MM.1S (cell line): ENCODE data around the gene CENPB.
A peak's percentile ranks its signal among the peaks of the same experiment; 100 is the strongest.

ENCODE experiments used
- DNase-seq: peaks from one replicate; pipeline ENCODE4 v3.0.0-alpha.2; 2015
- H2AFZ ChIP-seq: fragments of 300-600 bp; sonication (generic); 2 replicates; pipeline ENCODE4 v1.6.0; 2016; ENCODE audit warnings: antibody characterized with exemption, low read length
- H3F3A ChIP-seq: fragments of 300-600 bp; sonication (generic); 2 replicates; pipeline ENCODE4 v1.6.1; 2016; ENCODE audit warnings: mild to moderate bottlenecking, antibody characterized with exemption, low read length, moderate library complexity, mixed read lengths; ENCODE audit not compliant: insufficient read depth
- H3K27ac ChIP-seq: fragments of 300-600 bp; sonication (generic); 2 replicates; pipeline ENCODE4 v1.5.1; 2016; ENCODE audit warnings: mild to moderate bottlenecking, low read length
- H3K27me3 ChIP-seq: fragments of 300-600 bp; sonication (generic); replicated peaks from 2 replicates; pipeline ENCODE4 v1.6.0; 2016; ENCODE audit warnings: low read length; ENCODE audit not compliant: insufficient read depth
- H3K36me3 ChIP-seq: fragments of 300-600 bp; sonication (generic); replicated peaks from 2 replicates; pipeline ENCODE4 v1.6.1; 2016; ENCODE audit warnings: mild to moderate bottlenecking, low read length, mixed read lengths; ENCODE audit not compliant: insufficient read depth
- H3K4me1 ChIP-seq: fragments of 300-600 bp; sonication (generic); 2 replicates; pipeline ENCODE4 v1.6.1; 2016; ENCODE audit warnings: low read length, mixed read lengths
- H3K4me2 ChIP-seq: fragments of 300-600 bp; sonication (generic); 2 replicates; pipeline ENCODE4 v1.6.0; 2016; ENCODE audit warnings: low read depth, low read length
- H3K4me3 ChIP-seq: fragments of 300-600 bp; sonication (generic); 2 replicates; pipeline ENCODE4 v1.5.1; 2016; ENCODE audit warnings: low read length, mixed read lengths
- H3K79me2 ChIP-seq: fragments of 300-600 bp; sonication (generic); 2 replicates; pipeline ENCODE4 v1.6.1; 2016; ENCODE audit warnings: mixed run types, low read length, mixed read lengths
- H3K9ac ChIP-seq: fragments of 300-600 bp; sonication (generic); 2 replicates; pipeline ENCODE4 v1.6.1; 2016; ENCODE audit warnings: low read length, mixed read lengths
- H3K9me2 ChIP-seq: fragments of 300-600 bp; sonication (generic); replicated peaks from 2 replicates; pipeline ENCODE4 v1.6.1; 2016; ENCODE audit warnings: mild to moderate bottlenecking, low read length, mixed read lengths; ENCODE audit not compliant: insufficient read depth
- H3K9me3 ChIP-seq: fragments of 300-600 bp; sonication (generic); replicated peaks from 2 replicates; pipeline ENCODE4 v1.6.1; 2016; ENCODE audit warnings: mild to moderate bottlenecking, low read length, mixed read lengths; ENCODE audit not compliant: insufficient read depth
- H4K20me1 ChIP-seq: fragments of 300-600 bp; sonication (generic); 2 replicates; pipeline ENCODE4 v1.6.1; 2016; ENCODE audit warnings: mild to moderate bottlenecking, low read length, moderate library complexity, mixed read lengths; ENCODE audit not compliant: insufficient read depth
- CTCF ChIP-seq: fragments of 300-600 bp; sonication (generic); IDR thresholded peaks from 2 replicates; pipeline ENCODE4 v1.5.1; 2016; ENCODE audit warnings: antibody characterized with exemption, low read length, mixed read lengths
- EZH2 ChIP-seq: fragments of 300-600 bp; sonication (generic); optimal IDR thresholded peaks from 2 replicates; pipeline ENCODE3; 2017; ENCODE audit warnings: low read depth, mild to moderate bottlenecking, antibody characterized with exemption, low read length, mixed read lengths
- EZH2phosphoT487 ChIP-seq: fragments of 300-600 bp; sonication (generic); IDR thresholded peaks from 2 replicates; pipeline ENCODE4 v1.6.1; 2018; ENCODE audit warnings: antibody characterized with exemption, low read length

Gene CENPB

GRCh38 chr20:3818155-3819151 lies 31.9 kb upstream of the CENPB start:
- TF ChIP-seq EZH2, result no peak
- TF ChIP-seq CTCF, result peak; percentile 63
- no peak overlapping the region for H3K27ac ChIP-seq
- peak; percentile 56 for DNase-seq
- no peak overlapping the region for H3K4me2 ChIP-seq
- no peaks in the 10 kb centered on the region for H3K9me2 ChIP-seq
- no peak overlapping the region for H3K4me3 ChIP-seq
- 0 out of 2 replicates have a peak, but pooled peaks cover 5% of the 10 kb centered on the region for H3K4me1 ChIP-seq
- peak overlapping the region; percentile 25; the same call in 1 of the 2 replicates for H2AFZ ChIP-seq
- peaks cover 6% of the 10 kb centered on the region; the same call in 1 of the 2 replicates for H3F3A ChIP-seq
- peaks cover 10% of the 10 kb centered on the region for H3K79me2 ChIP-seq
- H4K20me1 ChIP-seq, result no peaks in the 10 kb centered on the region
- H3K27me3 ChIP-seq, result no peaks in the 10 kb centered on the region
- no peak overlapping the region for H3K9ac ChIP-seq
- no peaks in the 10 kb centered on the region for H3K36me3 ChIP-seq
- no peaks in the 10 kb centered on the region for H3K9me3 ChIP-seq

GRCh38 chr20:3815703-3816315 lies 29.3 kb upstream of the CENPB start:
- Histone ChIP-seq H3K9me3 (no peaks in the 10 kb centered on the region), H4K20me1 (no peaks in the 10 kb centered on the region), H3K9me2 (no peaks in the 10 kb centered on the region), H3K4me3 (no peak overlapping the region), H3K27me3 (no peaks in the 10 kb centered on the region), H3K9ac (no peak overlapping the region), H3K4me2 (no peak overlapping the region), H3K79me2 (no peaks in the 10 kb centered on the region), H3K36me3 (no peaks in the 10 kb centered on the region), H2AFZ (no peak overlapping the region), H3K27ac (no peak overlapping the region), H3F3A (peaks cover 1% of the 10 kb centered on the region; the same call in 1 of the 2 replicates), H3K4me1 (0 out of 2 replicates have a peak, but pooled peaks cover 5% of the 10 kb centered on the region)
- DNase-seq, result no peak
- TF ChIP-seq EZH2phosphoT487 (no peak), CTCF (no peak), EZH2 (no peak)

- DNase-seq, result no peak
- H3K36me3 ChIP-seq, result no peaks in the 10 kb centered on the region
- no peak overlapping the region for H3K4me3 ChIP-seq
- H2AFZ ChIP-seq, result no peak overlapping the region
- H3K4me1 ChIP-seq, result 0 out of 2 replicates have a peak, but pooled peaks cover 5% of the 10 kb centered on the region
- no peaks in the 10 kb centered on the region for H3K9me2 ChIP-seq
- no peak overlapping the region for H3K27ac ChIP-seq
- no peaks in the 10 kb centered on the region for H3K9me3 ChIP-seq
- no peaks in the 10 kb centered on the region for H3F3A ChIP-seq
- no peak overlapping the region for H3K4me2 ChIP-seq
- H4K20me1 ChIP-seq, result no peaks in the 10 kb centered on the region
- TF ChIP-seq CTCF, result no peak
- TF ChIP-seq EZH2, result no peak
- no peak for TF ChIP-seq EZH2phosphoT487
- no peak overlapping the region for H3K9ac ChIP-seq
- H3K27me3 ChIP-seq, result no peaks in the 10 kb centered on the region
- H3K79me2 ChIP-seq, result no peaks in the 10 kb centered on the region
These were observed 28.5 kb upstream of the CENPB start for GRCh38 chr20:3814928-3815495.
